Esophagus squamous epithelium (tissue), 5 donors: Measurements from ENCODE around the gene POLD2. TPM values are rescaled to one million over a fixed set of nuclear protein-coding genes. Genes with fewer than 3 reads are reported as not detected.
A peak's percentile ranks its signal among the peaks of the same experiment; 100 is the strongest.

Experiments used
- DNase-seq: peaks from one replicate; lab custom pipeline; 2025; lab: John Stamatoyannopoulos, UW
- H3K27ac ChIP-seq, 4 donors: fragments of 200-600 bp; sonication (generic); one replicate each; pipeline ENCODE4 v1.5.1; 2016 to 2019; ENCODE audit warnings: mild to moderate bottlenecking in 1 of 4
- H3K27me3 ChIP-seq, 4 donors: fragments of 200-600 bp; sonication (generic); 1 replicate in 3 of 4; 2 replicates in 1 of 4; pipeline versions ENCODE4 v1.5.1 to v1.6.0; 2017 to 2021; ENCODE audit warnings: antibody characterized with exemption in 1 of 4
- H3K36me3 ChIP-seq, 3 donors: fragments of 200-600 bp; sonication (generic); one replicate each; pipeline ENCODE4 v1.5.1; 2016 to 2019
- H3K4me1 ChIP-seq, 3 donors: fragments of 200-600 bp; sonication (generic); one replicate each; pipeline ENCODE4 v1.5.1; 2017 to 2019
- H3K4me3 ChIP-seq, 4 donors: fragments of 200-600 bp; sonication (generic); 1 replicate in 3 of 4; 2 replicates in 1 of 4; pipeline ENCODE4 v1.5.1; 2016 to 2019; ENCODE audit warnings: mild to moderate bottlenecking in 2 of 4, moderate library complexity in 1 of 4
- H3K9me3 ChIP-seq, 3 donors: fragments of 200-600 bp; sonication (generic); one replicate each; pipeline ENCODE4 v1.5.1; 2016 to 2019
- CTCF ChIP-seq, 6 experiments: fragments of 450-650 bp in 4 of 6; fragments of 200-600 bp in 2 of 6; sonication (generic) in 2 of 6; IDR thresholded peaks; one replicate each; pipeline ENCODE4 v1.5.1; 2016 to 2019; ENCODE audit warnings: antibody characterized with exemption in 6 of 6, mild to moderate bottlenecking in 4 of 6, moderate library complexity in 4 of 6
- POLR2A ChIP-seq, 4 donors: fragments of 450-650 bp; IDR thresholded peaks; one replicate each; pipeline ENCODE4 v1.6.1; 2017; ENCODE audit warnings: antibody characterized with exemption in 4 of 4, mild to moderate bottlenecking in 4 of 4, moderate library complexity in 3 of 4
- WGBS, 2 donors: methylation state at CpG; one replicate each; pipeline ENCODE4 v1.1.5; 2018; 5-methylcytosine and 5-hydroxymethylcytosine counted together
- intact Hi-C: fragments of 100-400 bp; cut with DNase I; formaldehyde crosslinking; loops from one replicate; pipeline ENCODE4 v1.15.0; 2022
- total RNA-seq, 4 donors: library from RNA; depleted of rRNA; stranded (reverse); fragments of >200 nt; gene quantifications; one replicate each; pipeline ENCODE4 v1.1.0, GENCODE V29; 2016
- donor health status: DM: yes; HTN: yes; CAD: no.

Gene POLD2
- total RNA-seq, 4 donors from 2014 or later = 71.2 to 164 (median 89.5) TPM

DNA sequence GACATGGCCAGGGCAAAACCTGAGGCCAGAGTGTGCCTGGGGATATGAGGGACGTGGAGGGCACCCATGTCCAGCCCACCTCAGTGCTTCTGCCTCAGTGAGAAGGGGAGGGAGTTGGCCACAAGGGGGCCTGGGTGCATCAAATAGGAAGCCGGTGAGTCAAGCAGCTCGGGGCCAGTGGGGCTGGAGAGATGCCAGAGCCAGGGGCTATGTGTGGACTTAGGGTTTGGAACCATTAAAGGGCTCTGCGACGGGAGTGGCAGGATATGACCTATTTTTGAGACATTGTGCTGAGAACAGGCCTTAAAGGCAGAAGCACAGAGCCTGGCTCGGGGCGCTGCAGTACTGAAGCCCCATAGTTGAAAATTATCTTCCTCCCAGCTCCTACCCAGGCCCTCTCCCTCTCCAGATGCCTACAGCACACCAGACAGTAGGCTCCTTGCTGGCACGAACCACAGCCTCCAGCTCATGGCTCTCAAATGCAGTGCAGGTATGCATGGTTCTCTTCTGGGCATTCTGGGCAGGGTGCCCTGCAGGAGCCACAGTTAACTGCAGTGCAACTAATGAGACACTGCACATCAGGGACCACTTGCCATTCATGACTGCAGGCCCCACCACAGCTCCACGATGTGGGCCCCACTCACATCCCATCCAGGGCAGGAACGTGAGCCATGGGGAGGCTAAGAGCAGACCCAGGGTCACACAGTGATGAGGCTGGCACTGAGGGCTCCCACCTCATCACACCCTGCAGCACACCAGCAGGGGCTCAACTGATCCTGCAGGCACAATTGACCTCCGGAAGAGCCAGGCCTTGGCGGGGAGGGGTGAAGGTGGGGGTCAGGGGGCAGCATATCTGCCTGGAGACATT lies 50.8 kb downstream of the POLD2 start:
- peaks cover 16 to 54% (median 17%) of the 10 kb centered on the region in 3 donors for H3K36me3 ChIP-seq
- peak overlapping the region; percentile 76 to 88 (median 86) for H3K27ac ChIP-seq
- H3K4me3 ChIP-seq = peak overlapping the region in 1 of 4 donors; percentile 41

DNA sequence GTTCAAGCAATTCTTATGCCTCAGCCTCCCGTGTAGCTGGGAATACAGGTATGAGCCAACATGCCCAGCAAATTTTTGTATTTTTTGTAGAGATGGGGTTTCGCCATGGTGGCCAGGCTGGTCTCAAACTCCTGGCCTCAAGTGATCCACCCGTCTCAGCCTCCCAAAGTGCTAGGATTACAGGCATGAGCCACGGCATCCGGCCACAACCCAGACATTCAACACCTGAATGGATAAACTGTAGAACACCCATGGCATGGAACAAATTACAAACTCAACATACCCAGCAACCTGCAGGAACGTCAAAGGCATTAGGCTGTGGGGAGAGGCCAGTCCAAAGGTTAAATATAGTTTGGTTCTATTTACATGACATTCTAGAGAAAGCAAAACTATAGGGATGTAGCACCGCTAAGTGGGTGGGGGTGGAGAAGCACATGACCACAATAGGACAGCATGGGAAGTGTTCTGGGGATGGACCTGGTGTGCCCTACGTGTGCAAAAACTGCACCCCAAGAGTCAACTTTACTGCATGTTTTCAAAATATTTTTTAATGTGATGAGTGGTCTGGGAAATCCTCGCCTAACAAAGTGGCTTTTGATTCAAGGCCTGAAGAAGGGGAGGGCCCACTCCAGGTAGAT lies 51.5 kb downstream of the POLD2 start:
- peaks cover 35 to 69% (median 40%) of the 10 kb centered on the region in 3 donors for H3K4me1 ChIP-seq
- intact Hi-C loops = no loop called here
- peaks cover 9 to 46% (median 14%) of the 10 kb centered on the region in 3 donors for H3K36me3 ChIP-seq
- H3K27me3 ChIP-seq = no peaks in the 10 kb centered on the region
- no peak overlapping the region for H3K4me3 ChIP-seq
- TF ChIP-seq POLR2A (IDR thresholded peaks at IDR 0.05) = no peak
- peak overlapping the region; percentile 76 to 88 (median 86) for H3K27ac ChIP-seq
- H3K9me3 ChIP-seq = no peaks in the 10 kb centered on the region
- WGBS, 2 donors = 39 to 52% methylated on average over 7 to 9 of the region's 9 CpGs
- DNase-seq = no peak

More for the DNA sequence above, 50.8 kb downstream of the POLD2 start:
- no peak for DNase-seq
- peaks cover 35 to 77% (median 40%) of the 10 kb centered on the region in 3 donors for H3K4me1 ChIP-seq
- TF ChIP-seq CTCF (IDR thresholded peaks at IDR 0.05) (peak in 5 of 6 experiments; percentile 41 to 78 (median 61)), POLR2A (IDR thresholded peaks at IDR 0.05) (no peak)
- intact Hi-C loops = no loop called here
- WGBS, 2 donors = 27 to 31% methylated on average over 7 to 10 of the region's 12 CpGs
- H3K9me3 ChIP-seq = no peaks in the 10 kb centered on the region
- no peaks in the 10 kb centered on the region for H3K27me3 ChIP-seq

GRCh38 chr7:44068054-44068453 lies 55.3 kb downstream of the POLD2 start:
- Histone ChIP-seq H3K27ac (no peak overlapping the region), H3K4me1 (peaks cover 29 to 67% (median 44%) of the 10 kb centered on the region in 3 donors), H3K27me3 (no peaks in the 10 kb centered on the region), H3K36me3 (peaks cover 0 to 8% (median 1%) of the 10 kb centered on the region in 3 donors), H3K4me3 (no peak overlapping the region), H3K9me3 (no peaks in the 10 kb centered on the region)
- intact Hi-C loops = no loop called here
- TF ChIP-seq CTCF (IDR thresholded peaks at IDR 0.05) (no peak), POLR2A (IDR thresholded peaks at IDR 0.05) (peak in 1 of 4 donors; percentile 11)
- WGBS, 2 donors = 52 to 64% methylated on average over 6 to 7 of the region's 7 CpGs
- DNase-seq = no peak

GRCh38 chr7:44067064-44067951 lies 56.0 kb downstream of the POLD2 start:
- no peak for DNase-seq
- whole genome bisulfite sequencing, 2 donors = 81 to 86% methylated on average over 7 to 11 of the region's 11 CpGs
- H3K4me3 ChIP-seq = no peak overlapping the region
- TF ChIP-seq CTCF (IDR thresholded peaks at IDR 0.05) (no peak), POLR2A (IDR thresholded peaks at IDR 0.05) (no peak)
- H3K27me3 ChIP-seq = no peaks in the 10 kb centered on the region
- H3K4me1 ChIP-seq = peaks cover 22 to 63% (median 37%) of the 10 kb centered on the region in 3 donors
- intact Hi-C loops = no loop called here
- no peaks in the 10 kb centered on the region for H3K9me3 ChIP-seq
- no peak overlapping the region for H3K27ac ChIP-seq
- H3K36me3 ChIP-seq = peaks cover 0 to 8% (median 5%) of the 10 kb centered on the region in 3 donors

- Histone ChIP-seq H3K36me3 (peaks cover 0 to 14% (median 13%) of the 10 kb centered on the region in 3 donors), H3K9me3 (no peaks in the 10 kb centered on the region), H3K27ac (no peak overlapping the region), H3K4me3 (no peak overlapping the region), H3K27me3 (no peaks in the 10 kb centered on the region), H3K4me1 (peaks cover 18 to 56% (median 29%) of the 10 kb centered on the region in 3 donors)
- DNase-seq = no peak
- WGBS, 2 donors = 73 to 100% methylated on average over 1 to 5 of the region's 7 CpGs
- intact Hi-C loops = no loop called here
- TF ChIP-seq POLR2A (IDR thresholded peaks at IDR 0.05) = peak in 1 of 4 donors; percentile 14
- TF ChIP-seq CTCF (IDR thresholded peaks at IDR 0.05) = no peak
These were observed 56.8 kb downstream of the POLD2 start for GRCh38 chr7:44066494-44067063.
